Keratinocyte (primary cell): ENCODE measurements around the gene ZBTB39. TPM values are rescaled to one million over a fixed set of nuclear protein-coding genes. Genes with fewer than 3 reads are reported as not detected.

Source experiments
- DNase-seq: peaks from one replicate; pipeline ENCODE4 v3.0.0-alpha.2; 2011; ENCODE audit warnings: low read depth, missing footprints, low spot score
- FAIRE-seq: peaks from 2 replicates; lab custom pipeline; 2011; peaks lifted over from hg19 to GRCh38; lab: Jason Lieb, UNC
- H2AFZ ChIP-seq: 2 replicates; pipeline ENCODE4 v1.6.0; 2012; ENCODE audit warnings: low read length, control low read depth, inconsistent platforms; ENCODE audit not compliant: control insufficient read depth
- H3K27ac ChIP-seq: 2 replicates; pipeline ENCODE4 v1.5.1; 2011; ENCODE audit warnings: low read length; ENCODE audit not compliant: control insufficient read depth, insufficient read depth
- H3K27me3 ChIP-seq: 3 replicates; pipeline ENCODE4 v1.6.0; 2011; ENCODE audit warnings: low read length; ENCODE audit not compliant: control insufficient read depth, insufficient read depth; ENCODE audit errors: extremely low read depth
- H3K36me3 ChIP-seq, 2 experiments: 2 replicates in 1 of 2; 3 replicates in 1 of 2; pipeline ENCODE4 v1.5.1; 2011; ENCODE audit warnings: low read length in 2 of 2, mild to moderate bottlenecking in 1 of 2; ENCODE audit not compliant: control insufficient read depth in 2 of 2, insufficient read depth in 2 of 2; ENCODE audit errors: extremely low read depth in 1 of 2
- H3K4me1 ChIP-seq: 3 replicates; pipeline ENCODE4 v1.5.1; 2011; ENCODE audit warnings: low read length; ENCODE audit not compliant: control insufficient read depth, insufficient read depth; ENCODE audit errors: extremely low read depth
- H3K4me2 ChIP-seq: 3 replicates; pipeline ENCODE4 v1.6.0; 2011; ENCODE audit warnings: low read depth, low read length; ENCODE audit not compliant: control insufficient read depth, insufficient read depth; ENCODE audit errors: extremely low read depth
- H3K4me3 ChIP-seq, 3 experiments: fragments of 200-600 bp in 1 of 3; sonication (generic) in 1 of 3; 2 replicates in 2 of 3; 3 replicates in 1 of 3; pipeline ENCODE4 v1.5.1; 2011 to 2016; ENCODE audit warnings: low read length in 3 of 3, mild to moderate bottlenecking in 3 of 3, control low read depth in 2 of 3, inconsistent platforms in 1 of 3, low read depth in 1 of 3, mixed read lengths in 1 of 3, mixed run types in 1 of 3, moderate library complexity in 1 of 3; ENCODE audit not compliant: control insufficient read depth in 2 of 3, insufficient read depth in 2 of 3; ENCODE audit errors: extremely low read depth in 1 of 3
- H3K79me2 ChIP-seq: 2 replicates; pipeline ENCODE4 v1.6.0; 2012; ENCODE audit warnings: low read length; ENCODE audit not compliant: control insufficient read depth, insufficient read depth
- H3K9ac ChIP-seq: 3 replicates; pipeline ENCODE4 v1.6.0; 2011; ENCODE audit warnings: low read length; ENCODE audit not compliant: control insufficient read depth, insufficient read depth; ENCODE audit errors: extremely low read depth
- H3K9me1 ChIP-seq: 3 replicates; pipeline ENCODE4 v1.6.0; 2011; ENCODE audit warnings: low read length; ENCODE audit not compliant: control insufficient read depth, insufficient read depth; ENCODE audit errors: extremely low read depth
- H3K9me3 ChIP-seq: 2 replicates; pipeline ENCODE4 v1.5.1; 2012; ENCODE audit warnings: low read depth, low read length; ENCODE audit not compliant: control insufficient read depth
- H4K20me1 ChIP-seq: 3 replicates; pipeline ENCODE4 v1.6.0; 2011; ENCODE audit warnings: low read length; ENCODE audit not compliant: control insufficient read depth, insufficient read depth; ENCODE audit errors: extremely low read depth
- EZH2 ChIP-seq: IDR thresholded peaks from one replicate; pipeline ENCODE4 v1.6.1; 2012; ENCODE audit warnings: inconsistent platforms, mild to moderate bottlenecking, low read length, moderate library complexity
- dilution Hi-C: fragments of 300-500 bp; cut with MboI; formaldehyde crosslinking; loops from one replicate; pipeline ENCODE4 v1.7.0; 2020; ENCODE audit warnings: low sequenced_read_pairs; ENCODE audit not compliant: extremely low pct_ligation_motif_present
- polyA plus RNA-seq, 5 experiments: library from polyadenylated mRNA; depleted of rRNA in 3 of 5; stranded (reverse) in 3 of 5; stranded (forward) in 1 of 5; unstranded in 1 of 5; fragments of >200 nt; gene quantifications; 1 replicate in 1 of 5; 2 replicates in 3 of 5; 3 replicates in 1 of 5; pipeline versions ENCODE4 v1.2.1 to v1.2.3, GENCODE V29; 2011 to 2012; ENCODE audit warnings: missing spikeins in 2 of 5, low read depth in 1 of 5, low replicate concordance in 1 of 5
- TF ChIP-seq, protein P1 (sequence below), 3 experiments: IDR thresholded peaks in 1 of 3; conservative IDR thresholded peaks in 1 of 3; optimal IDR thresholded peaks in 1 of 3; 2 replicates in 2 of 3; 3 replicates in 1 of 3; pipeline versions ENCODE3 to v1.5.1; 2011; ENCODE audit warnings: low read length in 3 of 3, mild to moderate bottlenecking in 3 of 3, moderate library complexity in 2 of 3, control low read depth in 1 of 3, inconsistent platforms in 1 of 3; ENCODE audit not compliant: insufficient read depth in 2 of 3; ENCODE audit errors: extremely low read depth in 1 of 3

The ZBTB39 gene
- polyA plus RNA-seq, 1 donor (not counting 4 experiments of a cell fraction or from before 2014, with no cell fraction given), result 4.1 TPM

DNA sequence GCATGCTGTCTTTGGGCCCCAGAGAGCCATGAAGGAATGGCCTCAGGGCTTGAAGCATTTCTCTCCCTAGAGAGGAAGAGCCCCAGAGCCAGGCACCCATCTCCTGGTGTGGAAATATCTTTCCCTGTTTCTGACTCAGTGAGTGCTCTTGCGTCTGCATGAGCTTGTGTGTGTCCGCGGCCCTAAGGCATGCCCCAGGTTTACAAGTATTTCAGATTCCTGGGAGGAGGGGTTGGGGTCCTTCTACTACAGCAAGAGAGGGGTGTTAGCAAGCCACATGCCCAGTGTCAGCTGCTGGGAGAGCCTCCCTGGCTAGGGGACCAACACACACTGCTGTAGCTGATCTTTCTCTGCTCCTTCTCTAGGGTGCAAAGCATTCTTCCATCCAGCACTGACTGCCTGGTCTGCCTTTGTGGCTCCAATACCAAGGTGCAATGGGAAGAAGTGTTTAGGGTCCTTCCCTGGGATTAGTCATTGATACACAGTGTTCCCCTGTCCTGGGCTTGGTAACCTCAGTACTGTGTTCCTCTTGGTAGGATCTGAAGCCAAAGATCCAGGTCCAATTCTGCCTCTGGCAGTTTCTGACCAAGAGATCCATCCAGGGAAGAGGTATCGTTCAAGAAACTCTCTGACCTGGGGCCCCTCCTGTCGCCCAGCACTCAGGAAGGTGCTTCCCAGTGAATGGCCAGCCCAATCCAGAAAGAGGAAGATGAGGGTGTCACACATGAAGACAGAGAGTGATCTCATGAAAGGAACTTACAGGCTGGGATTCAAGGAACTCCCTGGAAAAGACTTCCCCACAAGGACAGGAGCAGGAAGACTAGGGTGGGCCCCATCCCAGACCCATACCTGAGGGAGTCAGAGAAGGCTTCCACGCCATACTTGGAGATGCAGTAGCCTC lies 52.0 kb downstream of the ZBTB39 start:
- Histone ChIP-seq H3K27ac (no peak overlapping the region), H3K9ac (no peak overlapping the region), H3K27me3 (no peaks in the 10 kb centered on the region), H3K9me1 (no peaks in the 10 kb centered on the region), H4K20me1 (no peaks in the 10 kb centered on the region), H3K4me2 (no peak overlapping the region), H3K9me3 (peaks cover 6% of the 10 kb centered on the region), H3K36me3 (no peaks in the 10 kb centered on the region), H2AFZ (no peak overlapping the region), H3K4me1 (peaks cover 18% of the 10 kb centered on the region), H3K79me2 (no peaks in the 10 kb centered on the region), H3K4me3 (no peak overlapping the region)
- DNase-seq (no peak), FAIRE-seq (no peak)
- dilution Hi-C loops, result no loop called here
- no peak for TF ChIP-seq EZH2
- TF ChIP-seq, protein P1, sequence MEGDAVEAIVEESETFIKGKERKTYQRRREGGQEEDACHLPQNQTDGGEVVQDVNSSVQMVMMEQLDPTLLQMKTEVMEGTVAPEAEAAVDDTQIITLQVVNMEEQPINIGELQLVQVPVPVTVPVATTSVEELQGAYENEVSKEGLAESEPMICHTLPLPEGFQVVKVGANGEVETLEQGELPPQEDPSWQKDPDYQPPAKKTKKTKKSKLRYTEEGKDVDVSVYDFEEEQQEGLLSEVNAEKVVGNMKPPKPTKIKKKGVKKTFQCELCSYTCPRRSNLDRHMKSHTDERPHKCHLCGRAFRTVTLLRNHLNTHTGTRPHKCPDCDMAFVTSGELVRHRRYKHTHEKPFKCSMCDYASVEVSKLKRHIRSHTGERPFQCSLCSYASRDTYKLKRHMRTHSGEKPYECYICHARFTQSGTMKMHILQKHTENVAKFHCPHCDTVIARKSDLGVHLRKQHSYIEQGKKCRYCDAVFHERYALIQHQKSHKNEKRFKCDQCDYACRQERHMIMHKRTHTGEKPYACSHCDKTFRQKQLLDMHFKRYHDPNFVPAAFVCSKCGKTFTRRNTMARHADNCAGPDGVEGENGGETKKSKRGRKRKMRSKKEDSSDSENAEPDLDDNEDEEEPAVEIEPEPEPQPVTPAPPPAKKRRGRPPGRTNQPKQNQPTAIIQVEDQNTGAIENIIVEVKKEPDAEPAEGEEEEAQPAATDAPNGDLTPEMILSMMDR (optimal IDR thresholded peaks at IDR 0.05 in 1 of 3, IDR thresholded peaks at IDR 0.05 in 1 of 3, conservative IDR thresholded peaks at IDR 0.05 in 1 of 3; ENCODE audit: extremely low read depth in 1 of 3, insufficient read depth in 2 of 3, low read length in 3 of 3), result no peak

DNA sequence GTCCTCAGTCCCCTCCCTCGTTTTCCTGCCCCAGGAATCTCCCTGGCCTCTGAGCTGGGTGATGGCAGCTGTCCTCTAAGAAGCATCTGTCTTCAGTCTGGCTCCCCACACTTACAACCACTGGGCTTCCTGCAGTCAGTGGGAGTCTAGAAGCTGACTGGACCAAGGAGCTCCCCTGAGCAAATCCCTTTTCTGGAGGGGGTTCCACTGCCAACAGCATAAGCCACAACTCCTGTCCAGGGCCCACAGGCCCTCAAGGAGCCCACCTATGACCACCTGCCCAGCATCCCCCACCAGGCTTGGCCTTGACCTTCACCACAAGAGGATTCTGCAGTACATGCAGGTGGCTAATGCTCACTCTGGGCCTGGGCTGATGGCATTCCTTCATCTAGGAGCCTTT lies 53.0 kb downstream of the ZBTB39 start:
- peaks cover 18% of the 10 kb centered on the region for H3K4me1 ChIP-seq
- peaks cover 2% of the 10 kb centered on the region for H3K9me3 ChIP-seq
- H3K27me3 ChIP-seq, result no peaks in the 10 kb centered on the region
- H3K9ac ChIP-seq, result no peak overlapping the region
- H3K36me3 ChIP-seq, result no peaks in the 10 kb centered on the region
- no peaks in the 10 kb centered on the region for H3K79me2 ChIP-seq
- H2AFZ ChIP-seq, result no peak overlapping the region
- no peak overlapping the region for H3K4me3 ChIP-seq
- dilution Hi-C loops, result no loop called here
- H4K20me1 ChIP-seq, result no peaks in the 10 kb centered on the region
- H3K4me2 ChIP-seq, result no peak overlapping the region
- H3K27ac ChIP-seq, result no peak overlapping the region
- FAIRE-seq, result no peak
- no peak for TF ChIP-seq EZH2
- TF ChIP-seq, protein P1 (optimal IDR thresholded peaks at IDR 0.05 in 1 of 3, IDR thresholded peaks at IDR 0.05 in 1 of 3, conservative IDR thresholded peaks at IDR 0.05 in 1 of 3; ENCODE audit: extremely low read depth in 1 of 3, insufficient read depth in 2 of 3, low read length in 3 of 3), result no peak
- H3K9me1 ChIP-seq, result no peaks in the 10 kb centered on the region
- DNase-seq, result no peak
